SW 1271 (cell line): ENCODE measurements around the gene NEURL1.

ENCODE experiments used
- DNase-seq, 2 experiments: peaks; one replicate each; lab custom pipeline; 2025; lab: John Stamatoyannopoulos, UW

NEURL1 gene

DNA sequence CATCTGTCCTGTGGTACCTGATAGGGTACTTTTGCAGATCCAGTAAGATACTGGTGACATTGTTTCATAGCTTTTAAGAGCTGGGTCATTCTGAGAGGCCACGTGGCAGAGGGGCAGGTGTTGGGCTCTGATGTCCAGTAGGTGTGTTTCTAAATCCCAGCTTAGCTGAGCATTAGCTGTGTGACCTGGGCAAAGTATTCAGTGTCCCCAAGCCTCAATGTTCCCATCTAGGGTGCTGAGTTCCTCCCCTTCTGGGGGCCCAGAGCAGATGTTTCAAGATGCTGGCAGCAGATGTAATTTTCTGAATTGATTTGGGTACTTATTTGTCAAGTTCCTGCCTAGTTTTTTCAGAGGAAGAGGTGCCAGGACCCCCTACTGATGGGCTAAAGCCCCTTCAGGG, 52.9 kb downstream of the NEURL1 start:
- DNase-seq, result no peak

DNA sequence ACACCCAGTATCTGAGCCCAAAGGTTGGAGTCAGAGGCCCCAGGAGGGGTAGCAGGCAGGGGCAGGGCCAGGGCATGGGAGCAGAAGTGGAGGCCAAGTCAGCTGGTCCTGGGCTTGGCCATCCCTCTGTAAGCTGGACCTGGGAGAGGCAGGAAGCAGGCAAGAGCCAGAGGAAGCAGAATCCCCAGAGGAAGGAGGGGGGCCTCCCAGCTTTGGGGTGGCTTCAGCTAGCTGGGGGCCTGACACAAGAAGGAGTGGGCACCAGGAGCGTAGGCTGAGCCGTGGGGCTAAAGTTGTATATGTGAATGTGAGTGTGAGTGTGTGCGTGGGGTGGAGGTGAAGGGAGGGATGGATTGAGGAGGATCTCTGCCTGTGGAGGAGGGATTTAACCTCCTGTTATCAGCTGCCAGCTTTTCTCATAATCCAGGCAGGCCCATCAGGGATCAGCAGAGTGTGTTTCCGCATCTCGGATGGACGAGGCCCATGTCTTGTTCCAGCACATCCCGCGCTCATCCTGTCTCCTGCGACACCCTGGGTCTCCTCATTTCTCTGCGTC, 54.0 kb downstream of the NEURL1 start:
- no peak for DNase-seq

DNA sequence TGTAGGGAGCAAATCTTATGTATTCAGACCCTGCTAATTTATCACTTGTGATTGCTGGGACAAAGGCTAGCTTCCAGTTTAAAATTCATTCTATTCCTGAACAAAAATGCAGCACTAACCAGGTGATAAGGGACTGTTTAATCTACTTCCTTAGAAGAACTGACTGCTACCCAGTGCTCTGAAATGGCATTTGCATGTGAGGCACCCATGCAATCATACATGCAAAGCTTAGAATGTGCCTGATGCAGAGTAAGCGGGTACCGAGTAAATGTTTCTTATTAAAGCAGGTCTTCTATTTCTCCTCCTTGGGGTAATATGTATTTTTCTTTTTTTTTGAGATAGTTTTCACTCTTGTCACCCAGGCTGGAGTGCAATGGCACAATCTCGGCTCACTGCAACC, 54.5 kb downstream of the NEURL1 start:
- DNase-seq, result no peak

DNA sequence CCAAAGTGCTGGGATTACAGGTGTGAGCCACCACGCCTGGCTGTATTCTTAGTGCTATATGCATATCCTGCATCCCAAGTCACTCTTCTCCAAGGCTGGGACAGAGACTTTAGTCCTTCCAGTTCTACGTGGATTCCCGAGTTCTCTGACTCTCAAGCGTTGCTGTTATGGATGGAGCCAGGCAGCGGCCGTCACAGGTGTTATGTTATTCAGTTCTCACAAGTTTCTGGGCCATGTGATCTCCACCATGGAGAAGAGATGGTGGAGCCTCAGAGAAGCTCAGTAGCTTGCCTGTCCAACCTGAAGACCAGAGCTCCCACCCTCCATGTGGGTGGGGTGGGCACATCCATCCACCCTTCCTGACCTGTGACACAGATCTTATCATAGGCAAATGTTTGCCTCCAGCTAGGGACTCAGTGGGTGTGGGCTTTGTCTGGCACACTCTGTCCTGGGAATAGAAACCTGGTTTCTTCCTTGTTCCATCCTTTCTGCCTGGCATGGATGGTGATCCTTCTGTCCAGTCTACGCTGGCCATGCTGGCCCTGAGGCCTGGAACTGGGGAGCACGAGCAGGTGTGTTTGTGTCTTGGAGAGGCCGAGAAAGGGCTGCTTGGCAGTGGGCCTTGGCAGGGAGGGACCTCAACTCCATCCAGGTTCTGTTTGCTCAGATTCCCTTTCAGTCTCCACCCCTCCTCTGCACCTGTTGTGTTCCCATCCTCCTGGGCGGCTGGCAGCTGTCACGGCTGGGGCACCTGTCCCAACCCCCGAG, 55.3 kb downstream of the NEURL1 start:
- DNase-seq, result no peak

DNA sequence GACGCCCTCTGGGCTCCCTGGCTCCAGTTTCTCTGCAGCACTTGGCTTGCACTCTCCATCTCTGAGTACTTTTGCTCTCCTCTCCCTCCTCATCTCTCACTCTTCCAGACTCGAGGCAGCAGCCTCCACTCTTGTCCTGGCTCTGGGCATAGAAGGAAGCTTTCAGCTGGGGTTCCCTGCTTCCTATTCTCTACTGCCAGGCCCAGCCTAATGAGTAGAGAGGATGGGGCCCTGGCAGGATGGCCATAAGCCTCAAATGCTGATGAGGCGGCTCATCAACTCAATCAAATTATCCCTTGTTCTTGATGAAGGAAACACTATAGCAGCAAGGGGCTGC, 55.8 kb downstream of the NEURL1 start:
- DNase-seq, result no peak

DNA sequence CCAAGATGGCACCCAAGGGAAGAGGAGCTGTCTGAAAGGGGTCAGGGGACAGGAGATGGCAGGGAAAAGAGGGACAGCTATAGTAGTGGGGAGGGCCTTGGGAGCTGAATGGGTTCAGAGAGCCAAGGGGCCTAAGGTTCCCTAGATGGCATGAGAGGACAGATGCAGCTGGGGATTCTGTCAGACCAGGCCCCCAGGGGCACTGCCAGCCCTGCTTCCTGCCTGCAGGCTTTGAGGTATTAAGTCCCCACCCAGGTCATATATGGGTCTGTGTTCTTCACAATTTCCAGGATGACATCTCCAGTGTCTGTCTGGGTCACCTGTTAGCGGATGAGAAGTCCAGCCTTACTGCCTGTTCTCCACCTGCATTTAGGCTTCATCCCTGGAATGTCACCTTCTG, 56.7 kb downstream of the NEURL1 start:
- DNase-seq, result no peak

DNA sequence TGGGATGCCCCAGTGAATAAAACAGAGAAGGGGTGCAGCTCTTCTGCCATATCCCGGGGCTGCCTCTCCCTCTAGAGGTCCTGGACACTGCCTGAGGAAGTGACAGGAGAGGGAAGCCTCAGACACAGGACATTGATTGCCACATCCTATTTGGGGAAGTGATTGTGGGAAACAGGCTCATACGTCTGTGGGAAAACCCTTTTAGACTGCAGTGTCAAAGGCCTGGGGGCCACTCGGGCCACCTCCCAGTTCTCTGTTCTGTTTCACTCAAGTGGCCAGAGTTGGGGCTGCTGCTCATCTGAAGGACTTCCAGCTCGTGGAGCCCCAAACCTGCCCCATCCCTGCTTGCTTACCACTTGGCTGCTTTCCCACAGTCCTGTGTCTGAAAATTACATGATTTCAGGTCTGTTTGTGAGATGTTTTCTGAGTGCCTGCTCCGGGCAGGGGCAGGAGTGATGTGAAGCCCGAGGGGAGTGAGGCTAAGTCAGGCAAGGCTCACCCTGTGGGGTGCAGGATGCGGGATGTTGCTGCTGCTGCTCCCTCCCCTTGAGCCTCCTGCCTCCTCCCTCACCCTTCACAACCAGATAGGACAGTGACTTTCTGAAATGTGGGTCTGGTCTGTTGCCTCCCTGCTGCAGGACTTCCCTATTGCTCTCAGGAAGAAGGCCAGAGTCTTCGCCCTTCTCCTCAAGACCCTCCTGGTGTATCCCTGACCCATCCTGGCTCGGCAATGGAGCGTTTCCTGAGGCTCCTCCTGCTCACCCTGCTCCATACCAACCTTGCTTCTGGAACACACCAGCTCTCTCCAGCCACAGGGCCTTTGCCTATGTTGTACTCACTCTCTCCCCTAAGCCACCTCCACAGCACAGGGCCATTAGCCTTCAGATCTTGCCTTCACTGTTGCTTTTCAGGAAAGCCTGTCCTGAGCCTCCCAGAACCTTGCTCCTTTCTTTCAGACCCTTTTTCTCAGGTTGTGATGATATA, 58.4 kb downstream of the NEURL1 start:
- no peak for DNase-seq

DNA sequence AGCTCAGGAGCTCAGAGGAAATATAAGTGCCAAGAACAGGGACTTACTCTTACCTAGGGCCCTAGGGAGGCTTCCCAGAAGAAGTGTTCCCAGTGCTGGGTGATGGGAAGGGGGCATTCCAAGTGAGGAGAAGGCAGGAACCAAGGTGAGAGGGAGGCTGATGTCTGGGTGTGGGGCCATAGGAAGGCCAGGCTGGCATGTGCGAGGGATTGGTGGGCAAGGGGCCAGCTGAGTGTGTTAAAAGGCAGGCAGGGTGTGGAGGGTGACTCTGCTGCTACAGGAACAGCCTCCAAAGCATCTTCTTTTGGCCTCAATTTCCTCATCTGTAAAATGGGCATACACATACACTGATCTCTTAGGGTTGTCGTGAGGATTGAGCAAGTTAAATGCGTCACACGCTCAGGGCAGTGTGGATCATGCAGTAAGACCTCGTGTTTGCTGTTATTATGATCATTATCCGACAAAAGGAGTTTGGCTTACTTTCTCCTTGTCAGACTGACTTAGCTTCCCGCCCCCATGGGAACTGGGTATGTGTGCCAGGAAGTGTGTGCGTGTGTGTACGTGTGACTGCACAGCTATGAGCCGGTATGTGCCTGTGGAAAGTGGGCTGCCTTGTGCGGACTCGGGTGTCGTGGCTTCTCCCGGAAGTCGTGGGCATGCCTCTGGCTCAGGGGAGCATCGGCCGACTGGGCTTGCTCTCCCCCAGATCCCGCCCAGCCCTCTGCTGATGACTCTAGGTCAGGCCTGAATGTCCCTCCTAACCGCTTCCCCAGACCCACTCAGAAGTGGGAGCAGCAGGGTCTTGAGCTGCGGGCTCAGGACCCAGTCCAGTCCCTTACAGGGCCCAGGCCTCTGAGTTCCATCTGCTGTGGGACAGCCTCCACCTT, 59.6 kb downstream of the NEURL1 start:
- no peak for DNase-seq

DNA sequence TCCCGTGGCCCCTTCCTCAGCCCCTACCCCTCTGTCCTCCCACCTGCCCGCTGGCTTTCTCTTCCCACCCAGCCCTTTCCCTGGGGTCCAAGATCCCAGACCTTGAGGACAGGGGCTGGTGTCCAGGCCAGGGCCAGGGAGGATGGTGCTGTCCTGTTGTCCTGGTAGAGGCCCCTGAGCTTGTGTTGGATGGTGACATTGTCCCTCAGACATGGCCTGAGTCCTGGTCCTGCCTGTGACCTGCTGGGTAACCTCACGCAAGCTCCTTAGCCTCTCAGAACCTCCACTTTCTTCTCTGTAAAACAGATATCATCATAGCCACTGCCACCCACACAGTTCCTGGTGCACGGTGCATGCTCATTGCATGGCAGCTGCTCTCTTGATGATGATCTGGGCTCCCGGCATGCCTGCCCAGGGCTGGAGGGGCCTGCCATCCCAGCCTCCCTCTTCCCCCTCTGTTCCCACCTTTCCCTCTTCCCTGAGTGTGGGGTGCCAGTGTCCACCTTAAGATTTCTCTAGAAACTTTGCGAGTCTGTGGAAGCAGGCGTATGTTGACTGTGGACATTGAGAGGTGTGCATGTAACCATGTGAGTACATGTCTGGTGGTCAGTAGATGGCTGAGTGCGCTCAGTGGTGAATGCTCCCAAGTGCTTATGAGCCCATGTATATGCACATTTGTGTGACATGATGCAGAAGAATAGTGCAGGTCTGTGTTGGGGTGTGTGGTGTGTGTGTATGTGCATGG, 60.4 kb downstream of the NEURL1 start:
- no peak for DNase-seq

DNA sequence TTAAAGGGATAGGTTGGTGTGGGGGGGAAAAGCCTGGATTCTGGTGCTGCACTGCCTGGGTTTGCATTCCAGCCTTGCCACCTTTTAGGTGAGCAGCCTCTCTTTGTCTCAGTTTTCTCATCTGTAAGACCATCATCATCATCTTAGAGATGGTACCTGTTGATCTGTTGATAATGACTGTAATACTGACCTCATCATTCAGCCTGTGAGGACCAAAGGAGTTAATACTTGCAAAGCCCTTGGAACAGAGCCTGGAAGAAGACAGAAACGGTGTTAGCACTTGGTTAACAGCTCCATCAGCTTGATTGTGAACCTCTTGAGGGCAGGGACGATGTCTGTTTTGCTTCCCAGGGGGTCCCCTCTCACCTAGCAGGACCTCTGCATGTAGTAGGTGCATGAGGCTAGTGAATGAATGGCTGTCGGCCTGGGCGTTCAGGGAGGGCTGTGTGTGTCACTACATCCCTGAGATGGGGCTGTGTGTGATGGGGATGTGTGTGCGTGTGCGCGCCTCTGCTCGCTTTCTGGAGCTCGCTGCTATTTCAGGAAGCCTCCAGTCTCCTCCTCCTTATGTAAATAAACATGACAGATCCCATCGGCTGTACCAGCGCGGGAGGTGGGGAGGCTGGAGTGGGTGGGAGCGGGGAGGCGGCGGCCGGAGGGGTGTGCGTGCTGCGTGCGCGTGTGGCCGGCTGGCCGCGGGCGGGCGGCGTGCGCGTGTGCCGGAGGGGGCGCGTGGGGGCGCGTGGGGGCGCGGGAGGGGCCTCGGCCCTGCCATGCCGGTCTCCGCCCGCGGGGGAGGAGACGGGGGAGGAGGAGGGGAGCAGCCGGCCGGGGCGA, 61.2 kb downstream of the NEURL1 start:
- no peak for DNase-seq

DNA sequence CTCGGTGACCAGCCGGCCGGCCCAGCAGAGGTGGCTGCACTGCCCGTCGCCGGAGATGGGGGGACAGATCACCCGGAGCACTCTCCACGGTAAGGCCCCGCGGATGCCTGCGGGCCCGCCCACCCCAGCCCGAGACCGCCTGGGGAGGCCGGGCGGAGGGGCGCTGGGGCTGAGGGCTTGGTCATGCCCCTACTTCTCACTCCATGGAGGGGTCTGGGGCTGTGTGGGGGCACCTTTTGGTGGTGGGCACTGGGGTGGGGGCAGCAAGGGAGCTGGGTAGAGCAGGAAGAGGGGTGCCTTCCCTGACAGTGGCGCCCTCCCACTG, 61.8 kb downstream of the NEURL1 start:
- no peak for DNase-seq

DNA sequence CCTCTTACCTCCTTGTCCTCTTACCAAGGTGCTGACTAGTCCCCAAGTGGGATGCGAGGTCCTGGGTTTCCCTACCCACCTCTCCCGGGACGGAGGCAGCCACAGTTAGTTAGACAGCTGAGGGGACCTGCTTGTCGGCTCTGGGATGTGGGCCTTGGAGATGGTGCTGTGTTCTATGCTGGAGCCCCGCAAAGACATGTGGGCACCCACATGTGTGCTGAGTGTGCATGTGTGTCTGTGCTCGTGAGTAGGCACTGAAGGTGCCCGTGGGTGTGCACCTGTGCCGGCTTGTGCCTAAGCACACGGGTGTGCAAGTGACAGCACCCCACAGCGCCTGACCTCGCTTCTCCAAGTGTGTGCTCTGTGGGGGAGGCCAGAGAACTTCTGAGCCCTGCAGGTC, 62.2 kb downstream of the NEURL1 start:
- DNase-seq, result no peak

DNA sequence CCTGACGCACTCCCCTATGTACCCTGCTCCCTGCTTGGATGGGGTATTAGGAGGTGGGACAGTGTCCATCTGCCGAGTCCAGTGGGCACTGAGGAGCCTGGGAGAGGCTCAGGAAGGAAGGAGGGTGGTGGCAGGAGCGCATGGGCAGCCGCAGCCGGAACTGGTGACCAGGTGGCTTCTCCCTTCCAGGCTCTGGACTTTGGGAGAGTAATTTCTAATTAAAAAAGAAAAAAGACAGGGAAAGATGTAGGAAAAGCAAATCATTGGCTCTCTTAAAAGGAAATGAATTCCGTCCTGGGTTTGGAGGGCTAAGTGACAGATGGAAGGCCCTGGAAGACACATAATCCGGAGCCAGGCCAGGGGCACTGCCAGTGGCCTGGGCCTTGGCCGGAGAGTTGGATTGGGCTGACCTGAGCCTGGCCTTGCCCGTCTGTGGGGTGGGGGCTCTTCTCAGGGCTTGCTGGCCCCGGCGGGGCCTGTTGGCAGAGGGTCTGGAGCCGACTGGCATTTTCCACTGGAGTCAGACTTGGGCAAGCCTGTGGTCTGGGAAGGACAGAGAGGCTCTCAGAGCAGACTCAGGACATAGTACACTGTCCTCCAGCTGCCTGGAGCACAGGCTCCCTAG, 63.0 kb downstream of the NEURL1 start:
- DNase-seq, result no peak

DNA sequence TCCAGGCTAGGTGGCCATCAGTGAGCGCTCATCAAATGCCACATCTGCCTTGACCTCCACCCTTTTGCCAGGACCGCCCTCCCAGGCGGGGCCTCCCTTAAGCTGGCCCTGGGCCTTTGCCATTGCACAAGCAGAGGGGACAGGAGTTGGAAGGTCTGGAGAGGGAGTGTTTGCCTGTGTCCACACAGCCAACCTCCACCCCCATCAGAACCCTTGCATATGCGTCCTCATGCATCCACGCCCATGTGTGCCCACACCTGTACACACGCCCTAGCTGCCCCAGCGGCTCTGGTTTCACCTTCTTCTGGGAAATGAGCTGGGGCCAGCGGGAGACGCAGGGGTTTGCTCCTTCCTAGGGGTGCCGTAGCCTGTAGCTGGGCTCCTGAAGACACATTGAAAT, 64.0 kb downstream of the NEURL1 start:
- DNase-seq, result no peak

DNA sequence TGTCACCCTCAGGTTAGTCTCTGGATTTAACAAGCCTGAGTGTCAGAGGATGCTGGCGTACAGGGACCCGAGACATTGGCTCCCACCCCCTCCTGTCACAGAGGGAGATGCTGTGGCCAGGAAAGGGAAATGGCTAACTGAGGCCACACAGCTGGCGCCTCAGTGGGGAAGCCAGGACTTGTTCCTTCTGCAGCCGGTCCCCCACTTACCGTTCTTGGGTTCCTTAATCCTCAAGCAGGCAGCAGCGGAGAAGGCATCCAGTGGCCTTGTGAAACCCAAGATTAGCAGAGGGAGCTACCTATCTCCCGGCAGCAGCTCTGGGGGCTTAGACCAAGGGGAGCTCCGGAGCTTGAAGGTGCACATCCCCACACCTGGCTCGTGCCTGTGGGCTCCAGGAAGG, 65.4 kb downstream of the NEURL1 start:
- no peak for DNase-seq

DNA sequence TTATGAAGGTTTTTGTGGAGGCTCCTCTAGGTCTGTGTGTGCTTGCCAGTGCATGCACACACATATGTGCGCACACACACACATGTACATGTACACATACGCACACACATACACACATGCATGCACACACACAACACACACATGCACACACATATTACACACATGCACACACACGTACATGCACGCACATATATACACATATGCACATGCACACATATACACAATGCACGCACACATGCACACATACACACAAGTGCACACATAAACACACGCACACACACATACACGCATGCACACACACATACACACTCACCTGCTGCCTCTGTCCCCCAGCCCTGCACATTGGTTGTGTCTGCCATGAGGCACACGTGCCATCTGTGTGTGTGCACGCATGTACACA, 66.3 kb downstream of the NEURL1 start:
- DNase-seq, result no peak

DNA sequence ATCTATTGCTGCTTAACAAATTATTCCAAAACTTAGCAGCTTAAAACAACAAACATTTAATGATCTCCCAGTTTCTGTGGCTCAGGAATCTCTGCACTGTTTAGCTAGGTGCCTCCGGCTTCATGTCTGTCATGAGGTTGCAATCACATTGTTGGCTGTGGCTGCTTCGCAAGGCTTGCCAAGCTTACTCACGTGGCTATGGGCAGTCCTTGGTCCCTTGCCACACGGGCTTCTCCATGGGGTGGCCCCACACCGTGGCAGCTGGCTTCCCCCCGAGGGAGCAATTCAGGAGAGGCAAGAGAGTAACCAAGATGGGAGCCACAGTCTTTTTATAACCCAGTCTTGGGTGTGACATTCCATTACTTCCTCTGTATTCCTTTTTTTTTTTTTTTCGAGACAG, 67.4 kb downstream of the NEURL1 start:
- DNase-seq, result no peak

DNA sequence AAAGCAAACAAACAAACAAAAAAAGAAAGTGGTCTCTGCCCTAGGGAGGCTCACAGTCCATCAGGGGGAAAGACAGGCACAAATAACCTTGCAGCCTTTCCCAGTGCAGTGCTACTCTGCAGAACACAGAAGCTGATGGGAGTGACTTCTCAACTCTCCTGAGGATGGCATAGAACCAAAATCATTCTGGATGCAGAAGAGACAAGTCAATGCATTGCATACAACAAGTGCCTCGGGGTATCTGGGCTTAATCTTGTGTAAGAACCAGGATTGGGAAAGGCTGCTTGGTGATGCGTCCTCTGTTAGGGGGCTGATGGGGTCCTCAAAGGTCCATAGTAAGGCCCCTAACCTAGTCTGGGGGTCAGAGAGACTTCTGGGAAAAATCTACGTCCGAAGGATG, 68.9 kb downstream of the NEURL1 start:
- DNase-seq, result no peak

DNA sequence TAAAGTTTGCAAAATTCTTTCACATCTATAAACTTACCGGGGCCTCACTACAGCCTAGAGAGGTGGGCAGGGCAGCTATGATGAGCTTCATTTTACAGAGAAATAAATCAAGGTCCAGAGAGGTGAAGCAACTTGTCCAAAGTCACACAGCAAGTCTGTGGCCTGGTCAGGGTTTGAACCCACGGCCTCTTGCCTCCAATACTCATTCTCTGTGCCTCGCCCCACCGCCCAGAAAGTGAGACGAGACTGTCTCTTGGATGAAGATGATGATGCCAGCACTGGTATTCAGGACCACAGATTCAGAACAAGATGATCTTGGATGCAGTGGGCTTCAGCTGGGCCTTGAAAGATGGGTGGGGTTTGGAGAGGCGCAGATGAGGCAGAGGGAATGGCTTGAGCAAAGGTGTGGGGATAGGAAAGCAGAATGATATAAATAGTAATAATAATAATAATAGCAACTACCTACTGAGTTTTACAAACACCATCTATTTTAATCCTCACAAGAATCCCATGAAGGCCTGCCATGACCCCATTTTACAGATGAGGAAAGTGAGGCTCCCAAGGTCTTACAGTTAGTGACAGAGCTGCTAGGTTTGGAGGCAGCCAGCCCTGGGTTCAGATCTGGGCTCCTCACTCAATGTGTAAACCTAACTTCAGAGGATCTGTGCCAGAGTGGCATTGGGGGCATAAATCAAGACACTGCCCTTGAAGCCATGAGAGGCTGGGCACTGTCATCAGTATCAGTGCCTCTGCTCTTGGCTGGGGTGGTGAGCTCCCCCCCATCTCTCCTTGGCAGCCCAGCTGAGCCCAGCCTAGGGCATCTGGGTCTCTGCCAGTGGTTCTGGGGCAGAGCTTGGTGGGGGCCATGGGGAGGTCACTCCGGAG, 70.0 kb downstream of the NEURL1 start:
- DNase-seq, result no peak
